Nephron (organoid): Measurements from ENCODE around the gene ZNF484.
A peak's percentile ranks its signal among the peaks of the same experiment; 100 is the strongest.
"Not testable (repeated sequence)": the region's sequence is repeated elsewhere in the genome, so short reads cannot be mapped to it uniquely, and the experiment has no call there.

Source experiments
- H3K27ac Mint-ChIP-seq, 3 experiments: 2 replicates each; pipeline ENCODE4 v1.8.0; 2020; ENCODE audit warnings: mixed read lengths in 3 of 3, mild to moderate bottlenecking in 2 of 3, moderate library complexity in 1 of 3
- H3K27me3 Mint-ChIP-seq: 2 replicates; pipeline ENCODE4 v1.8.0; 2021; ENCODE audit warnings: low read depth, mild to moderate bottlenecking, moderate library complexity, mixed read lengths
- H3K36me3 Mint-ChIP-seq: 2 replicates; pipeline ENCODE4 v1.8.0; 2020; ENCODE audit warnings: low read depth, mixed read lengths
- H3K4me1 Mint-ChIP-seq: 2 replicates; pipeline ENCODE4 v1.8.0; 2020; ENCODE audit warnings: mixed read lengths
- H3K4me3 Mint-ChIP-seq, 3 experiments: 2 replicates each; pipeline ENCODE4 v1.8.0; 2020; ENCODE audit warnings: mild to moderate bottlenecking in 3 of 3, mixed read lengths in 3 of 3, moderate library complexity in 2 of 3
- H3K9me3 Mint-ChIP-seq: 2 replicates; pipeline ENCODE4 v1.8.0; 2020; ENCODE audit warnings: mixed read lengths
- CTCF ChIP-seq, 3 experiments: fragments of 200-600 bp; sonication (generic); IDR thresholded peaks; one replicate each; pipeline ENCODE4 v1.5.0; 2021; ENCODE audit warnings: antibody characterized with exemption in 3 of 3; ENCODE audit not compliant: unreplicated experiment in 3 of 3

The ZNF484 gene

GRCh38 chr9:92877531-92878430, at the start of gene ZNF484:
TSS of gene ZNF484 (minus strand) at chr9:92878038. CDS start at chr9:92875029, 3,009 bp downstream.
- Mint-ChIP-seq H3K4me3 (peak within 1 kb of the TSS; percentile 90 to 98 (median 91)), H3K4me1 (peaks cover 24% of the 10 kb centered on the region), H3K36me3 (no peaks in the 10 kb centered on the region), H3K27me3 (no peaks in the 10 kb centered on the region), H3K9me3 (no peaks in the 10 kb centered on the region), H3K27ac (peak within 1 kb of the TSS; percentile 94 to 97 (median 96))
- no peak for TF ChIP-seq CTCF (IDR thresholded peaks at IDR 0.05; ENCODE audit: unreplicated experiment in 3 of 3)

- H3K9me3 Mint-ChIP-seq: no peaks in the 10 kb centered on the region
- no peak overlapping the region for H3K4me3 Mint-ChIP-seq
- H3K4me1 Mint-ChIP-seq: no peaks in the 10 kb centered on the region
- no peaks in the 10 kb centered on the region for H3K36me3 Mint-ChIP-seq
- no peak for TF ChIP-seq CTCF (IDR thresholded peaks at IDR 0.05; ENCODE audit: unreplicated experiment in 3 of 3)
- no peak overlapping the region for H3K27ac Mint-ChIP-seq
- H3K27me3 Mint-ChIP-seq: no peaks in the 10 kb centered on the region
These were observed 42.6 kb upstream of the ZNF484 start for GRCh38 chr9:92920437-92920836.

- H3K9me3 Mint-ChIP-seq: no peaks in the 10 kb centered on the region
- no peaks in the 10 kb centered on the region for H3K36me3 Mint-ChIP-seq
- H3K4me1 Mint-ChIP-seq: peaks cover under 1% of the 10 kb centered on the region
- H3K27ac Mint-ChIP-seq: no peak overlapping the region
- TF ChIP-seq CTCF (IDR thresholded peaks at IDR 0.05; ENCODE audit: unreplicated experiment in 3 of 3): no peak
- H3K4me3 Mint-ChIP-seq: no peak overlapping the region
- no peaks in the 10 kb centered on the region for H3K27me3 Mint-ChIP-seq
These were observed 39.5 kb upstream of the ZNF484 start for GRCh38 chr9:92917176-92917800.

GRCh38 chr9:92911511-92912475, 34.0 kb upstream of the ZNF484 start:
- no peak for TF ChIP-seq CTCF (IDR thresholded peaks at IDR 0.05; ENCODE audit: unreplicated experiment in 3 of 3)
- peaks cover under 1% of the 10 kb centered on the region for H3K36me3 Mint-ChIP-seq
- peak overlapping the region in 1 of 3 experiments; percentile 7 for H3K4me3 Mint-ChIP-seq
- peaks cover 2% of the 10 kb centered on the region for H3K9me3 Mint-ChIP-seq
- H3K4me1 Mint-ChIP-seq: peaks cover 11% of the 10 kb centered on the region
- no peaks in the 10 kb centered on the region for H3K27me3 Mint-ChIP-seq
- peak overlapping the region in 2 of 3 experiments; percentile 7 to 9 for H3K27ac Mint-ChIP-seq

GRCh38 chr9:92905137-92905536, 27.3 kb upstream of the ZNF484 start:
- not testable (repeated sequence) for H3K4me1 Mint-ChIP-seq, H3K9me3 Mint-ChIP-seq, H3K36me3 Mint-ChIP-seq, H3K4me3 Mint-ChIP-seq, H3K27me3 Mint-ChIP-seq, H3K27ac Mint-ChIP-seq

GRCh38 chr9:92897323-92897722, 19.5 kb upstream of the ZNF484 start:
- H3K36me3 Mint-ChIP-seq: no peaks in the 10 kb centered on the region
- no peak for TF ChIP-seq CTCF (IDR thresholded peaks at IDR 0.05; ENCODE audit: unreplicated experiment in 3 of 3)
- H3K27me3 Mint-ChIP-seq: peaks cover 4% of the 10 kb centered on the region
- H3K4me3 Mint-ChIP-seq: no peak overlapping the region
- no peaks in the 10 kb centered on the region for H3K4me1 Mint-ChIP-seq
- peaks cover 6% of the 10 kb centered on the region for H3K9me3 Mint-ChIP-seq
- no peak overlapping the region for H3K27ac Mint-ChIP-seq
